Mucosa of descending colon (tissue), 3 donors: Measurements from ENCODE around the gene MYF5. TPM values are rescaled to one million over a fixed set of nuclear protein-coding genes. Genes with fewer than 3 reads are reported as not detected.
"Not testable (repeated sequence)": the region's sequence is repeated elsewhere in the genome, so short reads cannot be mapped to it uniquely, and the experiment has no call there.

Experiments used
- ATAC-seq: fragments of 200-7000 bp; cut with Tn5 transposase; one replicate; pipeline ENCODE4 v1.9.1; 2020; ENCODE audit warnings: mild to moderate bottlenecking, moderate library complexity
- DNase-seq, 3 donors: peaks; one replicate each; pipeline ENCODE4 v3.0.0-alpha.2; 2020
- H3K36me3 ChIP-seq: fragments of 200-600 bp; one replicate; pipeline ENCODE4 v1.8.0; 2021; ENCODE audit warnings: low read depth, mild to moderate bottlenecking
- H3K4me1 ChIP-seq: fragments of 200-600 bp; one replicate; pipeline ENCODE4 v1.8.0; 2021; ENCODE audit warnings: low read depth, mild to moderate bottlenecking
- H3K4me3 ChIP-seq: fragments of 200-600 bp; one replicate; pipeline ENCODE4 v1.8.0; 2021; ENCODE audit warnings: mild to moderate bottlenecking
- H3K9me3 ChIP-seq: fragments of 200-600 bp; one replicate; pipeline ENCODE4 v1.8.0; 2021; ENCODE audit warnings: mild to moderate bottlenecking
- CTCF ChIP-seq: fragments of 200-600 bp; IDR thresholded peaks from one replicate; pipeline ENCODE4 v1.8.0; 2022; ENCODE audit warnings: antibody characterized with exemption, mild to moderate bottlenecking
- intact Hi-C, 2 donors: fragments of 100-400 bp; cut with DNase I in 1 of 2; cut with micrococcal nuclease in 1 of 2; formaldehyde crosslinking; loops; one replicate each; pipeline versions ENCODE4 v1.11.0 to v1.11.1; 2022; cut with DNase I, micrococcal nuclease
- long read RNA-seq, 2 donors: library from polyadenylated mRNA; unstranded; transcript quantifications; one replicate each; pipeline ENCODE4 v2.0.0, GENCODE V29; 2019 to 2021
- total RNA-seq, 3 donors: library from RNA; stranded (reverse); fragmentation: NEBNext Ultra II Directional in 2 of 3; extraction: Animal tissue kit (Norgen Biotek cat#: 25700) in 2 of 3; gene quantifications; one replicate each; pipeline versions ENCODE4 v1.2.1 to v1.2.4, GENCODE V29; 2021 to 2023
- donor health status: DM: no; HTN: no; CAD: no; lungs with moderate emphysema.
- donor health status: DM: no; HTN: no; CAD: no.
- donor health status: DM: no; HTN: yes; CAD: no.

MYF5 gene
- not detected for total RNA-seq
- long read RNA-seq, donor 1: 0 reads
- long read RNA-seq, donor 2: 0 reads

- no peaks in the 10 kb centered on the region for H3K9me3 ChIP-seq
- TF ChIP-seq CTCF: no peak
- intact Hi-C loops: no loop called here
- no peak within 1 kb of the TSS for H3K4me3 ChIP-seq
- DNase-seq (peak in 1 of 3 donors; percentile 31), ATAC-seq (no peak)
- H3K36me3 ChIP-seq: no peaks in the 10 kb centered on the region
- H3K4me1 ChIP-seq: no peaks in the 10 kb centered on the region
Observed at GRCh38 chr12:80716696-80717469, at the start of gene MYF5. TSS of gene MYF5 (plus strand) at chr12:80716912. CDS start at chr12:80717064, 152 bp downstream.

- Histone ChIP-seq H3K9me3 (no peaks in the 10 kb centered on the region), H3K4me3 (no peak overlapping the region), H3K4me1 (no peaks in the 10 kb centered on the region), H3K36me3 (no peaks in the 10 kb centered on the region)
- TF ChIP-seq CTCF: no peak
- ATAC-seq: no peak
- intact Hi-C loops: no loop called here
- no peak for DNase-seq
Observed at GRCh38 chr12:80670214-80670613, 46.5 kb upstream of the MYF5 start.

- H3K9me3 ChIP-seq, H3K4me3 ChIP-seq, H3K36me3 ChIP-seq, ATAC-seq, H3K4me1 ChIP-seq, intact Hi-C loops: not testable (repeated sequence)
- peak in 1 of 3 donors; percentile 6 for DNase-seq
Observed at GRCh38 chr12:80676042-80676636, 40.6 kb upstream of the MYF5 start.

GRCh38 chr12:80676856-80677255 is 39.9 kb upstream of the MYF5 start:
- intact Hi-C loops: no loop called here
- DNase-seq (no peak), ATAC-seq (no peak)
- TF ChIP-seq CTCF: no peak
- Histone ChIP-seq H3K9me3 (no peaks in the 10 kb centered on the region), H3K36me3 (no peaks in the 10 kb centered on the region), H3K4me1 (no peaks in the 10 kb centered on the region), H3K4me3 (no peak overlapping the region)

GRCh38 chr12:80677994-80678393 is 38.7 kb upstream of the MYF5 start:
- ATAC-seq (no peak), DNase-seq (no peak)
- intact Hi-C loops: no loop called here

More at GRCh38 chr12:80677994-80678393, 38.7 kb upstream of the MYF5 start:
- no peaks in the 10 kb centered on the region for H3K4me1 ChIP-seq
- TF ChIP-seq CTCF: no peak
- H3K9me3 ChIP-seq: no peaks in the 10 kb centered on the region
- H3K4me3 ChIP-seq: no peak overlapping the region
- no peaks in the 10 kb centered on the region for H3K36me3 ChIP-seq
